Type B pancreatic cell (in vitro differentiated cells): ENCODE measurements around the gene TRIO. TPM values are rescaled to one million over a fixed set of nuclear protein-coding genes. Genes with fewer than 3 reads are reported as not detected.
A peak's percentile ranks its signal among the peaks of the same experiment; 100 is the strongest.

Experiments used
- DNase-seq: peaks from one replicate; pipeline ENCODE4 v3.0.0; 2021; ENCODE audit warnings: mixed read lengths; ENCODE audit not compliant: unreplicated experiment; ENCODE audit errors: extremely low spot score
- H3K27ac Mint-ChIP-seq: 2 replicates; pipeline ENCODE4 v1.8.0; 2021; ENCODE audit warnings: mild to moderate bottlenecking, mixed read lengths
- H3K27me3 Mint-ChIP-seq: 2 replicates; pipeline ENCODE4 v1.8.0; 2021; ENCODE audit warnings: mixed read lengths
- H3K36me3 Mint-ChIP-seq: 2 replicates; pipeline ENCODE4 v1.8.0; 2021; ENCODE audit warnings: mixed read lengths
- H3K4me1 Mint-ChIP-seq: one replicate; pipeline ENCODE4 v1.8.0; 2021; ENCODE audit warnings: mixed read lengths; ENCODE audit not compliant: unreplicated experiment
- H3K4me3 Mint-ChIP-seq: 2 replicates; pipeline ENCODE4 v1.8.0; 2021; ENCODE audit warnings: mild to moderate bottlenecking, mixed read lengths
- H3K9me3 Mint-ChIP-seq: 2 replicates; pipeline ENCODE4 v1.8.0; 2021; ENCODE audit warnings: mixed read lengths
- CTCF ChIP-seq: fragments of 200-600 bp; sonication (generic); conservative IDR thresholded peaks from 2 replicates; pipeline ENCODE4 v1.5.0; 2021; ENCODE audit warnings: antibody characterized with exemption, mild to moderate bottlenecking
- total RNA-seq: library from RNA; stranded (reverse); gene quantifications from 2 replicates; pipeline ENCODE4 v1.2.1, GENCODE V29; 2021; ENCODE audit warnings: low replicate concordance

Gene TRIO
- total RNA-seq, 1 donor from 2014 or later = 145 TPM

DNA sequence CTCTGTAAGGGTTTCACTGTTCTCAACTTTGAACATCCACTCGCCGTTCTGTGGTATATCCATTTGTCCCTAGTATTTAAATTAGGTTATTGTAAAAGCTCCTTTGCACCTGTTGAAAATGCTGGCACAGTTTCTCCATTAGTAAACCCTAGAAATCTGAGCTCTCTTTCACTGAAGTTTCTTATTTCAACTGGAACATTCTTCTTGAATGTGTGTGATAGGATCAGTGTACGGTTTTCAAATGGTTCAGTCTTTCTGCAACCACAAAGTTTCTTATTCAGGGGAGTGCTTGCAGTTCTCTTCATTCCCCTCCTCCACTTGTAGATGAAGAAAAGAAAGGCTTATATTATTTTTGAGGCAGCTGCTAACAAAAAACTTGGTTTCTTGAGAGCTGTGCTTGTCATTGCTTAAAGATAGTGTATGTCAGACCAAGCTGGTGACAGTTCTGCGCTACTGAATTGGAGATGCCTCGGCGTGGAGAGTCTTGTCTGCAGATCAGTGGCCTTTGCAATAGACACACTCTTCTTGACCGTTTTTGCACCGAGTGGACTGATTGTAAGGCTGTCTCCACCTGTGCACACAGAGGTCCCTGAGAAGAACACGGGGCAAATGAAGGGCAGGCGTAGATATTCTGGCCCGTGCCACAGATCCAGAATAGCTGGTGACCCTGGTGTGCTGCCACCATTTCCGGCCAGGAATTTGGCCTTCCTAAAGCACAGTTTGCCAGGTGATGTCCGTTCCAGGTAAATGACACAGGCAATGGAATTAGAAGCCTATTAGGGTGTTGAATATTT is 102.2 kb downstream of the TRIO start:
- Mint-ChIP-seq H3K9me3 (no peaks in the 10 kb centered on the region), H3K4me1 (peaks cover 50% of the 10 kb centered on the region), H3K27ac (no peak overlapping the region), H3K4me3 (no peak overlapping the region), H3K27me3 (no peaks in the 10 kb centered on the region), H3K36me3 (no peaks in the 10 kb centered on the region)
- no peak for DNase-seq
- TF ChIP-seq CTCF = no peak

- Mint-ChIP-seq H3K9me3 (no peaks in the 10 kb centered on the region), H3K27ac (no peak overlapping the region), H3K4me1 (peaks cover 56% of the 10 kb centered on the region), H3K4me3 (no peak overlapping the region), H3K27me3 (no peaks in the 10 kb centered on the region), H3K36me3 (no peaks in the 10 kb centered on the region)
- no peak for DNase-seq
- no peak for TF ChIP-seq CTCF
Measured at GRCh38 chr5:14246350-14247053, 103.4 kb downstream of the TRIO start.

- peaks cover 54% of the 10 kb centered on the region for H3K4me1 Mint-ChIP-seq
- no peak for TF ChIP-seq CTCF
- DNase-seq = no peak
- H3K4me3 Mint-ChIP-seq = no peak overlapping the region
- H3K36me3 Mint-ChIP-seq = no peaks in the 10 kb centered on the region
- no peak overlapping the region for H3K27ac Mint-ChIP-seq
- no peaks in the 10 kb centered on the region for H3K9me3 Mint-ChIP-seq
- H3K27me3 Mint-ChIP-seq = no peaks in the 10 kb centered on the region
Measured at GRCh38 chr5:14247054-14247386, 103.9 kb downstream of the TRIO start.

DNA sequence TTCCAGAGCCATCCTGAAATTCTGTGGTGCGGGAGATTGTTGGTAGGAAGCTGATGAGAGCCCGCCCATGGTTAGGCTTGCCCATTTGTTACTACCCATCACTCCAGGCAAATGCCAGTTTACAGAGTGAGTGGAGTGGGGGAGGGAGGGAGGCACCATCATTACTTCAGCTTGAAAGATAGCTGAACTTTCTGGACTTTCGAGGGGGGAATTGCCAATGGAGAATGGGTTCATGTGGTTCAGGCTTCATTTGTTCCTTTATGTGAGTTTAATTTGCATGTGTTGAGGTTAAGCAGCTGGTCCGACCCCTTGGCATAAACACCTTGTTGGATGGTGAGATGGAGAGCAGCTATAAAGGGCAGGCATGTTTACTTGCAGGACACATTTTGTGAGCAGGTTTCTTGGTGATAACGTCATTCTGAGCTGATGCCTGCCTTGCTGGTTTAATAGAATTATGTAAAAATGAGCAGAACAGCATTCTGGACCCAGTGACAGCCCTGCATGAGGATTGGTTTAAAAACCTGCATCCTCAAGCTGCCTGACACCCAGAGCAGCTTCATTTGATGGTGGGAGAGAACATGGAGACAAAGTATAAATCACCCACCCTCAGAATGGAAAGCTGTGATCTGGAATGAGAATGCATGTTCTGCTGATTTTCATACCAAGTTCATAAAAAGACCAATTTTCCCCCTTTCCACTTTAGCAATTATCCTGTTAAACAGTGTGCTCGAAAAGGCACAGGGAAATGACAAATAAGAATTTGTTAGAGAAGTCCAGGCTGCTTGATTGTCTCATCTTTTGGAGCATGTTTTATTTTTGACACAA is 106.3 kb downstream of the TRIO start:
- no peak for DNase-seq
- Mint-ChIP-seq H3K27me3 (no peaks in the 10 kb centered on the region), H3K27ac (peak overlapping the region; percentile 69), H3K36me3 (no peaks in the 10 kb centered on the region), H3K4me1 (peaks cover 50% of the 10 kb centered on the region), H3K4me3 (peak overlapping the region; percentile 58), H3K9me3 (no peaks in the 10 kb centered on the region)
- TF ChIP-seq CTCF = no peak

DNA sequence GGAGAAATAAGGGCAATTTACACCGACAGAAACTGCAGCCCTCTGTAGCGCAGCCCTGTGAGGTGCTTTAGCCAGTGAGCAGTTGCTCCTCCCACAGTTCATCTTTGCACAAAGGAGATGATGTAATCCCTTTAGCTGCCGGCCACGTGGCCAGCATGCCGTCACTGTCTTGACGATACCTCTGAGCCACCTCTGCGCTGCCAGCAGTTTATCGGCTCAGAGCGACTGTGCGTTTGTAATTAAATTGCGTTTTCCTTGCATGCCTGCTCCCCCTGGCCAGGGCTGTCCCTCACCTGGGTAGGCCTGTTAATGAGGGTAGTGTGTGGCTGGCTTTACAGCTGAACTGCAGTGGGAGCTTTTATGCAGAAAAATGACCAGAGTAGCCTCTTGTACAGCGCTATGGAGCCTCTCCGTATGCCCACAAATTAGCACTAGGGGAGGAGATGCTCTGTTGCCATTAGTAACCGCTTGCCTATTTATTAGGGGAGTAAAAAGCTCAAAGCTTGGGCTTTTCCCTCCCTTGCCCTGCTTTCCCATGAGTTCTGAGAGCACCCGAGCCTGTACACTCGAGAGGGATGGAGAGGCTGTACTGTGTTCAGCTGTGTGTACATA is 107.0 kb downstream of the TRIO start:
- H3K36me3 Mint-ChIP-seq = peaks cover 2% of the 10 kb centered on the region
- no peak for DNase-seq
- H3K9me3 Mint-ChIP-seq = no peaks in the 10 kb centered on the region
- no peaks in the 10 kb centered on the region for H3K27me3 Mint-ChIP-seq
- H3K4me1 Mint-ChIP-seq = peaks cover 43% of the 10 kb centered on the region
- H3K4me3 Mint-ChIP-seq = peak overlapping the region; percentile 58
- H3K27ac Mint-ChIP-seq = peak overlapping the region; percentile 69
- no peak for TF ChIP-seq CTCF
